HG03039 (cell line): ENCODE data around the gene MPP2.
"Not testable (repeated sequence)": the region's sequence is repeated elsewhere in the genome, so short reads cannot be mapped to it uniquely, and the experiment has no call there.

Experiments
- ATAC-seq: cut with Tn5 transposase; IDR thresholded peaks from one replicate; pipeline ENCODE4 v1.9.1; 2021; ENCODE audit warnings: mild to moderate bottlenecking, moderate library complexity; ENCODE audit not compliant: unreplicated experiment

MPP2 gene

DNA sequence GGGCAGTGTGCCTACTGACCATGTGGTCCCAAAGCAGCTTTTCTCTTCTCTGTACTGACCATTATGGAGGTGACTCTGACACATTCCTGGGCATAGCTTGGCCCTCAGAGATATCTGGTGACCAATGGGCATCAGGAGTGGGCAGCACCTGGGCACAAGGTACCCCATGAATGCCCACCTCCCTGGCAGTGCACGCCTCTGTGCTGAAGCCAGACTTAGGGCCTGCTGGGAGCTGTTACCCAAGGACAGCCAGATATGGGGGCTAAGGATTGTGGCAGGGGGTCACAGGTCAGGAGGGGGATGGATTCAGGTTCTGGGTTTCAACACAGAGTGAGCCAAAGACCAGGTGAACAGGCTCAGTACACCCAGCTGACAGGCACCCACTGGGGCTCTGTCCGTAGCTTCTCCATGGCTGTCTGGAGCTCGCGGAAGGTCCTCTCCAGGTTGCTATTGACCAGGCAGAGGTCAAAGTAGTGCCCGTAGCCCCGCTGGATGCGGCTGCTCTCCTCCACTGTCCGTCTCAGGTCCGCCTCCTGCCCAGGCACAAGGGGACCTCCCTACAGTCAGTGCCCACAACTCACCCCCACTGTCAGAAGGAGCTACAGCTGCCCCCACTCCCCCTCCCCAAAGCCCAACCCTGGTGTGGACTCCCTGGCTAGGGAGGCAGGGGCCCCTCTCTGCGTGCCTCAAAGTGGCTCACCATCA, 29.7 kb downstream of the MPP2 start:
- no peak for ATAC-seq

DNA sequence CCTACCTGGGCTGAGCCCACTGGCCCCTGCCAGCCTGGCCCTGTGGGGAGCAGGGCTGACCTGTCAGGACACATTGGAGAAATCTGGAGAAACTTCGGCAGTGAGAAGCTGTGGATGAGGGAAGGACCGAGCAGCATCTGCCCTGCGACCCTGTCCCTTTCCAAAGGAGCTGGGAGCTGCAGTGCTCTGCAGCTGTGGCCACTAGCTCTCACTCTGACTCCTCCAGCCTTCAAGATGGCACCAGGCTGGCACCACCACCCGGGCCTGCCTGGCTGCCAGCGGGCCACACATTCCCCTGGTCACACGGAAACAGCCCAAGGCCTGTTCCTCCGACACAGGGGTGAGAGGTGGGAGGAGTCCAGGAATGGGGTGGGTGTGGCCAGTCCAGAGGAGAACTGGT, 30.3 kb downstream of the MPP2 start:
- no peak for ATAC-seq

DNA sequence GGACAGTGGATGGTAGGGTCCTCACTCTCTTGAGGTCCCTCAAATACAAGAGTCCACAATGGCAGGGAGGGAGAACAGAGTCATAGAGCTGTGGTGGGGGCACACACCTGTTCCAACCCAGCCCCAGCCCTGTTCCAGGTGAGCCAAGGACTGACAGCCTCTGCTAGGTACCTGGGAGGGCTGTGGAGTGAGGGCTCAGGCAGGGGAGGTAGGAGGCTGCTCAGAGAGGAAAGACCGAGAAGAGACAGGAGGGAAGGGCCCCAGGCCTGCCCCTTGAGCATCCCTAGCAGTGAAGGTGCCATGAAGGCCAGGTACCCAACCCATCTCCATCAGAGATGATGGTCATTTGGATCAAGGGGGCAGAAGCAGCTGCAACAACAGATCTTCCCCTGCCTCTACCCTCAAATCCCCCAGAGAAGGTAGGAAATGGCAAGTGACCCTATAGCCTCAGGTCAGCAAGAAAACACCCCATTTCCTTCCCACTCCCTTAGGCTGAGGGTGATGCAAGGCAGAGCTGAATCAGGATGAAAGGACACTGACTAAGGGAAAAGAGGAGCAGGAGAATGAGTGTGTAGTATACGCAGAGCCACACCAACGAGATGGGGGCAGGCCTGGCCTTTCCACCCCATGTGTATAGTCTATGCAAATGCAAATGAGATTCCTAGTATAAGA, 31.7 kb downstream of the MPP2 start:
- no peak for ATAC-seq

DNA sequence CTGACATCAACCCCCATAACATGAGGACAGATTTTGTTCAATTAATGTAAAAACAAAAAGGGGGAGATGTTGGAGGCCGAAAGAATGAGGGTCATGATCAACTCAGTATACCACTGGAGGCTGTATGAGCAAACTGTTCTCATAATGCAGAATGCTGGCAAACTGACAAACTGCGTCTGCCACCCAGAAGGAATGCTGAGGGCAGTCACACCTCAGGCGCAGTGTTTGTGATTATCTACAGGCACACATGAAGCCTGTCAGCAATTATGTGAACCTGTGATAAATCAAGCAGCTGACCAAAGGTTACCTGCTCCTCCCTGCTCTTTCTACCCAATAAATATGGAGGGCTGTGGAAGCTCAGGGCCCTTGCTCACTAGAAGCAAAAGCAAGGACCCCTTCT, 33.0 kb downstream of the MPP2 start:
- no peak for ATAC-seq

DNA sequence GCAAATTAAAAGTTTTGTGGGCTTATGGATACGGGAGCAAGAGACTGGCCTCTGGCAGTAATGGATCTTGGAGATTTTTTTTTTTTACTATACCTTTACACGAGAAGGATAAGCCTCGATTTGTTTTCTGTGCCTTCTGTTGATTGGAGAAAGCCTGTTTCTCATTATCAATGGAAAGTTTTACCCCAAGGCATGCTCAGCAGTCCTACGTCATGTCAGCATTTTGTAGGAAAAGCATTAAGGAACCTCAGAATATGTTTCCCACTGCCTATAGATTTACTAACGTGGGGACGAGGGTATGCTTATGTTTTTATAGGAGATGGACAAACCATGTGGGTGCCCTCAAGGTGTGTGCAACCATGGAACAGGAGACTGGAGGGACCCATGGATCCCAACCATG, 33.5 kb downstream of the MPP2 start:
- no peak for ATAC-seq

DNA sequence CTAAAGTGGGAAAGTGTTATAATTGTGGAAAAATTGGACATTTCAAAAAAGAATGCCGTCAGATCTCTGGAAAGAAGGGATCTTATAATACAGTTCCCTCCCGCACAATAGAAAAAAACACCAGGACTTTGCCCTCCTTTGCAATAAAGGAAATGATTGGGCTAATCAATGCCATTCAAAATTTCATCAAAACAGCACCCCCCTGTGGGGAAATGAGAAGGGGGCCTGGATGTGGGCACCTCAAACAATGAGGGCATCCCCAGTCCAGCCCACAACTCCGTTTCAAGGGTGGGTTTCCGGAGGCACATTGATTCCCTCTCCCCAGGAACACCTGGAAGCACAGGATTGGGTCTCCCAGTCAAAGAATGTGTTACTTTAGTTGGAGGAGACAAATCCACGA, 34.2 kb downstream of the MPP2 start:
- ATAC-seq, result no peak

DNA sequence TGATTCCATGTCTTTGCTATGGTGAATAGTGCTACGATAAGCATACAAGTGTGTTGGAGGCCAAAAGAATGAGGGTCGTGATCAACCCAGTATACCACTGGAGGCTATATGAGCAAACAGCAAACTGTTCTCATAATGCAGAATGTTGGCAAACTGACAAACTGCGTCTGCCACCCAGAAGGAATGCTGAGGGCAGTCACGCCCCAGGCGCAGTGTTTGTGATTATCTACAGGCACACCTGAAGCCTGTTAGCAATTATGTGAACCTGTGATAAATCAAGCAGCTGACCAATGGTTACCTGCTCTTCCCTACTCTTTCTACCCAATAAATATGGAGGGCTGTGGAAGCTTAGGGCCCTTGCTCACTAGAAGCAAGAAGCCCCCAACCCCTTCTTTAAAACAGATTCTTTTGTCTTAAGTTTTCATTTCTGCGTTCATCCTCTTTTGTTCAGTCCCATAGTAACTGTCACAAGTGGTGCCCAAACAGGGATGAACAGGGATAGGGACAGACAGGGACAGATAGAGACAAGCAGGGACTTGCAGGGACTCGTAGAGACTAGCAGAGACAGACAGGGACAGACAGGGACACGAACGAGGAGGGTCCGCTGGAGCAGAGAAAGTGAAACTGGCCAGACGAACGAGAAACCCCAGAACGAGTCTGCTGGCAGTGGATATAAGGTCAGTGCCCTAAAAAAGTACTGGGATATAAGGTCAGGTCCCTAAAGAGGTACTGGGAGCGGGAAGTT, 35.2 kb downstream of the MPP2 start:
- ATAC-seq, result no peak

DNA sequence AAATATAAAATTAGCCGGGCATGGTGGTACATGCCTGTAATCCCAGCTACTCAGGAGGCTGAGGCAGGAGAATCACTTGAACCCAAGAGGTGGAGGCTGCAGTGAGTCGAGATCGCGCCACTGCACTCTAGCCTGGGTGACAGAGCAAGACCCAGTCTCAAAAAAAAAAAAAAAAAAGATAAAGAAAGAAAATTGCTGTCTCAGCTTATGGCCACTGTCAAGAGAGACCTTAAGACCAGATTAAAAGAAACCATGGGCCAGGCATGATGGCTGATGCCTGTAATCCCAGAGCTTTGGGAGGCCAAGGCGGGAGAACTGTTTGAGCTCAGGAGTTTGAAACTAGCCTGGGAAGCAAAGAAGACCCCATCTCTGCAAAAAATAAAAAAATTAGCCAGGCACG, 38.3 kb downstream of the MPP2 start:
- not testable (repeated sequence) for ATAC-seq

DNA sequence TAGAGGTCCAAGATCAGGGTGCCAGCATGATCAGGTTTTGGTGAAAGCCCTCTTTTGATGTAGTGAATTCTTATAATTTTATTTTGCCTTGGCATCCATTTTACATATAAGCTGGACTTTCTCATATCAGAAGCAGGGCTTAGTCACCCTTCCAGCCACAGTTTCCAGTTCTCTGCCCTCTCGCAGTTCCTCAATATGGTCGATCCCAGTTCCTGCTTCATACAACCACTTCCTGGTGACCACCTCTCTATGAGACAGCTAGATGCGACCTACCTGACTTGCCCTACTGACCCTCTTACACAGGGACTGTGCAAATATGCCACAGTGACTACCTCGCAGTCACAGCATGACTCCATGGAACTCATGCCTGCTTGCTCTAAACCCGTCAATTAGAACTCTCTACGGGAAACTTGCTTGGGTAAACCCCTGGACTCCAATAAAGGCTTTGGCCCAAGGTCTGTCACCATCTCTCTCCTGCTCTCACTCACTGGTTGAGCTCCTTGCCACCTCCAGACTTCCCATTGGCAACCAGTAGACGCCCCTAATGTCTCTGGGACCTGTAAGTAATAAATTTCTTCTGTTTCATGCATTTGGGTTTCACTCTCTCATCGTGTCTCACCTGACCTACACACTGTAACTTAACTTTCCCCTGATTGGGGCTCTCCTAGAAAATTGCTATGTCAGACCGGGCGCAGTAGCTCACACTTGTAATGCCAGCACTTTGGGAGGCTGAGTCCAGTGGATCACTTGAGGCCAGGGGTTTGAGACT, 38.9 kb downstream of the MPP2 start:
- no peak for ATAC-seq

DNA sequence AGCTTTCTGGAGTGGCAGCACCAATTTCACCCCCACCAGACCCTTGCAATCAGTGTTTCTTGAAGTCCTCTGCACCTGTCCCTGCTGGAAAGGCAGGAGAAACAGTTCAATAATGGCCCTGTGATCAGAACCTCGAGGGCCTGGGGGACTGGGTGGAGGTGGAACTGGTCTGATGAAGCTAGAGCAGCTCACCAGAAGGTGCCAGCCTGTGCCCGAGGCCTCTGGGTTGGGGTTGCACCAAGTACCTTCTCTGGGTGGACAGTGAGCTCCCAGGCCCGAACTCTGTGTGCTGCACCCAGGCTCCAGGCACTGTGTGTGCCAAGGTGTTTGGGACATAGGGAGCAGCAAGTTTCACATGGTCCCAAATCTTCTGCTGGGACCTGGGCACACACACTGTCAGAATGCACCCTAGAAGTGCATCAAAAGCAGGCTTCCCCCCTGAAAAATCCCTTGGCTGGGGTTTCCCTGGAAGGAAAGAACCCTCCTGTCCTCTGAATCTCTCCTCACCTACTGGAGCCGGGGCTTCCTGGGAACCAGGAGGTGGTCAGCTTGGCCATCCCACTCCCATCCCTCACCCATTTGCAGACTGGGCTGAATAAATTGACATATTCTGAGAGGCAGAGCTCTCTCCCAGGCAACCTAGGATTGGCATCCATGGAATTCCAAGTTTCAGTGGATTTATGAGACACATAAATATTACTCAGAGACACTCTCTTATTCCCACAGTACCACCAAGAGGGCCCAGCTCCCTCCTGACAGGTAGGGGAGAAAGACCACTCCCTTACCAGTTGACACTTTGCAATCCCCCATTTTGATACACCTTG, 43.0 kb downstream of the MPP2 start:
- ATAC-seq, result no peak

DNA sequence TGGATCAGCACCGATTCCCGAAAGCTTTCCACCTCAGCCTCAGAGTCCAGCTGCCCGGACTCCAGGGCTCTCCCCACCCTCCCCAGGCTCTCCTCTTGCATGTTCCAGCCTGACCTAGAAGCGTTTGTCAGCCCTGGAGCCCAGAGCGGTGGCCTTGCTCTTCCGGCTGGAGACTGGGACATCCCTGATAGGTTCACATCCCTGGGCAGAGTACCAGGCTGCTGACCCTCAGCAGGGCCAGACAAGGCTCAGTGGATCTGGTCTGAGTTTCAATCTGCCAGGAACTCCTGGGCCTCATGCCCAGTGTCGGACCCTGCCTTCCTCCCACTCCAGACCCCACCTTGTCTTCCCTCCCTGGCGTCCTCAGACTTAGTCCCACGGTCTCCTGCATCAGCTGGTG, 45.4 kb downstream of the MPP2 start:
- no peak for ATAC-seq

DNA sequence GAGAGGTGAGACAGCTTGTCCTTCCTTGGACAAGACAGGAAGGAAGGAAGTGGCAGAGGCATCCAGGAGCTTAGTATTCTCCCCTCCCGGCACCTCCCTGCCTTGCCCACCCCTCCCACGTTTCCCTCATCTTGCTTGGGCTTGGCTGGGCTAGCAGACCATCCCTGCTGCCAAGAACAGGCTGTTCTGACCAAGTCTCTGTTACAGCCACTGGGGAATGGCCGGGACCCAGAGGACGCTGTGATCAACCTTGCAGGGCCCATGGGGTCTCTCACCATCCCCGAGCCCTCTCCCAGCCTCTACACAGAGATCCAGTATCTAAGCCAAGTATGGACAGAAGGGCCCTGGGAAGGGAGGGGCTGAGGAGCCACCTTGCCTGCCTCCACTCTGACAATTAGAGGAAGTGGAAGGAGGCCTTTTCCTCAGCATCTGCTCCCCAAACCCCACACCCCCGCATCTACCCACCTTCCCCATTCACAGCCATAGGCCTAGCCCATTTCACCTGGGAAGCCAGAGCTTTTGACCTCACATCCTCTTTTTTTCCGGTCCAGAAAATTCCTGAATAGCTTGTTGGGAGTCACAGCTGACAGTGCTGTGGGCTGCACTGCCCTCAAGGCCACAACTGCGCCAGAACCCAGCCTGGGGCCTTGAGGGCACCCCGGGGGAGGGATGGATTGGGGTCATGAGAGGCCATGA, 46.3 kb downstream of the MPP2 start:
- no peak for ATAC-seq

DNA sequence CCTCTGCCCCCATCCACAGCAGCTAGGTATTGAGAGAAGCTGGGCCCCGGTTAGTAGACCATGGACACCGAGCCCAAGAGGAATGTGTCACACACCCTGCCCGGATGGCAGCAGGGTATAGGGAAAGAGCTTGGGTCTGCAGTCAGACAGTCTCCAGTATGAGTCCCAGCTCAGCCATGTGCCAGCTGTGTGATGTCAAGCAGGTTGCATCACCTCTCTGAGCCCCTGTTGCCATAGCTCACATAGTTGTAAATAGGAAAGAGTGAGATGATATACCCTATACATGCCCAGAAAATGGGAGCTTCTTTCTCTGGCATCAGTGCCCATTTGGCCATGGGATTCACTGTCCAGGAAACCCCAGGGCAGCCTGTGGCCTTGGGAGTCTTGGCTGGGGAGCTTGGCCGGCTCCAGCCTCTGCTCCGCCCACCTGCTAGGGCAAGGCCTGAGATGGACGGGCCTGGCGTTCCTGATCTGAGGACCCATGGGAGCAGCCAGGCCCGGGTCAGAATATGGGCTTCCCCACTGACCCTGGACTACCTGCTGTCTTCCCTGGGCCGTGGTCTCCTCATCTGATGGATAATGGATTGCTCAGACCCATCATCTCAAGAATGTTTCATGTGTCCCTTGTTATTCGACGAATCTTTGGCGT, 47.1 kb downstream of the MPP2 start:
- ATAC-seq, result no peak

DNA sequence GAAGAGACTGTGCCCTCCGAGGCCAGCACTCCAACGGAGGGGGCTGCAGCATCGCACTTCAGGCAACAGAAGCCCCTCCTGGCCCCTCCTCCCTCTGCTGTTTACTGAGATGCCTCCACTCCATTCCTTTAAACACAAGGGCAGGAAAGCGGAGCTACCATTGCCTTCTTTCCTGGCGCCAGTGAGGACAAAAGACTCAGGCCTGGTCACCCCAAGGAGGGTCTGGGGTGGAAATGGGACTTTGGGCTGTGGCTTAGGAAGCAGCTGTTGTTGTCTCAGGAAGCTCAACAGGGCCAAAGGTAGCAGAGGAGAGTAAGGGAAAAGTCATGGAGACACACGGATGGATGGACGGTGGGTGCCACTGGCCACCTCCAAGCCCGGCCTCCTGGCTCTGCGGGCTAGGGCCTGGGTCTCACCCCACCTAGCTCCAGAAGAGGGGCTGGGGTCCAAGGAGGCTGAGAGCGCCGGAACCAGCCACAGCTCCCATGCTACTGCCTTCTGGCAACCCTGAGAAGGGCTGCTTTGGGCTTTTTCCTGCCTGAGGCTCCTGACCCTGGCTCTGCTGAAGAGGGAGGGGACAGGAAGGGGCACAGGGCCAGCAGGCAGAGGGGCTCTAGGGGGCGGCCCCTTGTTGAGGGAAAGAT, 49.3 kb downstream of the MPP2 start:
- ATAC-seq, result no peak

DNA sequence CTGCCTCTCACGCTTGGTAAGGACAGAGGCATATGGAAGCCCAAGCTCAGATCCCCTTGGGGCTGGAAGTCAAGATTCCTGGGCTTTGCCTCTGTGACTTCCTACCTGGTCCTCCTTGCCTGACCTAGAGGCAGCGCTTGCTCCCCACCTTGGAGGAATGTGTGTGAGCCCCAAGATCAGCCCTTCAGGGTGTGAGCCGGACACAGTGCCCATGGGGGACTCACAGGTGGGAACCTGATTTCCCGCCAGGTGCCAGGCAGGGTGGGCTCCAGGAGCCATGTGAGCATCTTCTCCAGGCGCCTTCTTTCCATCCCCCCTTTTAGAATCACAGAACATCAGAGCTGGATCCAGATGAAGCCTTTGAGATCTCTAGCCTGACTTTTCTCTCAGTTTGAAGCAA, 50.2 kb downstream of the MPP2 start:
- no peak for ATAC-seq

DNA sequence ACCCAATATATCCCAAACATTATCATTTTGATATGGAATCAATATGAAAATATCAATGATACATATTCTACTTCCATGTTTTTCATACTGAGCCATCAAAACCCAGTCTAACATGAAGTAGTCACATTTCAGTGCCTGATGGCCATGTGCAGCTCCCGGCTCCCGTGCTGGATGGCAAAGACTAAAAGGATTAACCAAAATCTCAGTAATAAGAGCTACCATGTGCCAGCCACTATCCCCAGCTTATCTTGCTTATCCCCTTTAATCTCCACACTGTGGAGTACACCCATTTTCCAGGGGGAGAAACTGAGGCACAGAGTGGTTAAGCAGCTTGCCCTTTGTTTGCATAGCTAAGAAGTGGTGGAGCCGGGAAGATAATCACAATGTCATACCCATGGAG, 51.2 kb downstream of the MPP2 start:
- no peak for ATAC-seq

DNA sequence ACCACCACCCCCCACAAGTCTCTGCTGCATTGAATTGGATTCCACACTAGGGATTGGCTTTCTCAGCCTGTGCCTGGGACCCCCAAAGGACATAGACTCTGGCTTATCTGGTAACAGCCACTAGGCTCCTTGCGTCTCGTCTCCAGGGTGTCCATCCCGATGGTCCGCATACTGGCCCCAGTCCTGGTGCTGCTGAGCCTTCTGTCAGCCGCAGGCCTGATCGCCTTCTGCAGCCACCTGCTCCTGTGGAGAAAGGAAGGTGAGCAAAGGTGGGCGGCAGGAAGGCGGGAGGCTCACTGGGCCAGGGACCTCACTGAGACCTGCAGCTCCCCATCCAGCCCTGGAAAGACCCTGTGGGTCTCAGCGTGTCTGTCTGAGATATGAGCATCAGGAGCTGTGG, 52.3 kb downstream of the MPP2 start:
- ATAC-seq, result no peak

DNA sequence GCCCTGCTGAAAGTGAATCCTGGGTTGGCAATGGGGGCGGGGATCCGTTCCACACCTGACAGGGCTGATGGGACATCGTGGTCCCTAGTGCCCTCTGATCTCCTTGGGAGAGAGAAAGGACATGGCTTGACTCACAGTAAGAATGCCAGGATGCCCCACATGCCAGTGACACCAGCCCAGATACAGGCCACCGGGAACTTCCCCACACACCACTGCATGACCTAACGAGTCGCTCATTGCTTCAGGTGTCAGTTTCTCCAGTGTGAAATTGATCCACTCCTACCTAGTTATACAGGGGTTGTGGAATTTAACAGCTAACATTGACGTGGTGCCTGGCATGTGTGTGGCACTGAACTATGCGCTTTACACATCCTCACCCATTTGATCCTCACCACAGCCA, 52.8 kb downstream of the MPP2 start:
- ATAC-seq, result no peak

DNA sequence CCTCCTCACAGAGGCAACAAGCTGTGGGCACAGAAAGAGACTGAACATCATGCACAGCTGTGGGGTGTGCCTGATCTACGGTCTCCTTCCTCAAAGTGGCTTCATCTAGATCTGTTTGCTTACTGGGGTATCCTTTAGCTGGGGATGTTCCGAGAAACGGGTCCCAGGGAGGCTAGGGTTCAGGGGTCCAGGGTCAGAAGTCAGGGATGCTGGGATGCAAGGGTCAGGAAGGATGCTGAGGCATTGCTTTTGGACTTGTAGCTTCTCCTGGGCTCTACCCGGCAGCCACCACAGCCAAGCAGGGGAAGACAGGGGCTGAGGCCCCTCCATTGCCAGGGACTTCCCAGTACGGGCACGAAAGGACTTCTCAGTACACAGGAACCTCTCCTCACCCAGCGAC, 53.8 kb downstream of the MPP2 start:
- no peak for ATAC-seq
